WI38 (cell line): Measurements from ENCODE around the gene URM1.

ENCODE experiments used
- H3K4me3 ChIP-seq: 2 replicates; pipeline ENCODE4 v1.5.1; 2011; ENCODE audit warnings: low read depth, mild to moderate bottlenecking, control low read depth, low read length
- TF ChIP-seq, protein P1 (sequence below): IDR thresholded peaks from 2 replicates; pipeline ENCODE4 v1.5.1; 2012; ENCODE audit warnings: low read depth, mild to moderate bottlenecking, control low read depth, low read length

The URM1 gene

DNA sequence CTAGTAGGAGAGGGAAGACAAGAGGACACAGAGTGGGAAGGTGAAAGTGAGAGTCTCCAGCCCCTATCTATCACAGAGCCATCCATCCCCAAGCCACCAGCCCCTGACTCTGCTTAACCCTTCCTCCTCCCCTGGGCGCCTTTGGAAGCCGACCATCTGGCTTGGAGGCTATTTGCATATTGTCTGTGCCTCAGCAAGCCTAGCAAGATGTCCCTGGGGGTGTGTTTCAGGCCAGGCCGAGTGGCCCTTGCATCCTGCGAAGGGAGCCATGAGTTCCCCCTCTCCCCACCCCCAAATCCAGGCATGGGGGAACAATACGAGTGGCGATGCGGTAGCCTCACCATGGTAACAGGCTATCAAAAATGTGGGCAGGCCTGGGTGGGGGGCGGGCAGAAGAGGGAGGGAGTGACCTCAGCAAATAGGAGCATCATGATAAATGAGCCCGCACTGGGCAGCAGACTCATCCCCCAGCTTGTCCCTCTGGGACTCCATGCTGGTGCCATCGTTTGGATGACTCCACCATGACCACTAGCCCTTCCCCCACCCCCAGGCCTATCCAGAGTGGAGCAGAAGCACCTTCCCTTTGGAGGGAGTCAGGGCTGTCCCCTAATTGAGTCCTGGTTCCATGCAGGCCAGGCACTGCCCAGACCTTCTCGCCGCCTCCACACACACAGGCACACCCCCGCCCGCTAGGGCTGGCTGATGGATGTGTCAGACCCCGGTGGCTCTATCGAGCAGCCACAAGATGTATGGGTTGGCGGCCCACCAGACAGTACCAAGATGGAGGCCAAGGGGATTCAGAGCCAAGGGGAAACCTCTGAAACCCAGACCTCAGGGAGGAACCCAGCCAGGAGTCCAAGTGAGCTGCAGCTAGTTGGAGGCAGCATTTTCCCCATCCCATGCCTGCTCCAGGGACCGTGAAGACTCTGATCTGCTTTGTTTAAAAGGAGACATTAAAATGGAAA is 14.6 kb downstream of the URM1 start:
- TF ChIP-seq, protein P1, sequence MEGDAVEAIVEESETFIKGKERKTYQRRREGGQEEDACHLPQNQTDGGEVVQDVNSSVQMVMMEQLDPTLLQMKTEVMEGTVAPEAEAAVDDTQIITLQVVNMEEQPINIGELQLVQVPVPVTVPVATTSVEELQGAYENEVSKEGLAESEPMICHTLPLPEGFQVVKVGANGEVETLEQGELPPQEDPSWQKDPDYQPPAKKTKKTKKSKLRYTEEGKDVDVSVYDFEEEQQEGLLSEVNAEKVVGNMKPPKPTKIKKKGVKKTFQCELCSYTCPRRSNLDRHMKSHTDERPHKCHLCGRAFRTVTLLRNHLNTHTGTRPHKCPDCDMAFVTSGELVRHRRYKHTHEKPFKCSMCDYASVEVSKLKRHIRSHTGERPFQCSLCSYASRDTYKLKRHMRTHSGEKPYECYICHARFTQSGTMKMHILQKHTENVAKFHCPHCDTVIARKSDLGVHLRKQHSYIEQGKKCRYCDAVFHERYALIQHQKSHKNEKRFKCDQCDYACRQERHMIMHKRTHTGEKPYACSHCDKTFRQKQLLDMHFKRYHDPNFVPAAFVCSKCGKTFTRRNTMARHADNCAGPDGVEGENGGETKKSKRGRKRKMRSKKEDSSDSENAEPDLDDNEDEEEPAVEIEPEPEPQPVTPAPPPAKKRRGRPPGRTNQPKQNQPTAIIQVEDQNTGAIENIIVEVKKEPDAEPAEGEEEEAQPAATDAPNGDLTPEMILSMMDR = no peak
- H3K4me3 ChIP-seq = no peak overlapping the region

- TF ChIP-seq, protein P1 = no peak
- no peak overlapping the region for H3K4me3 ChIP-seq
Observed at GRCh38 chr9:128388150-128388549, 17.0 kb downstream of the URM1 start.

DNA sequence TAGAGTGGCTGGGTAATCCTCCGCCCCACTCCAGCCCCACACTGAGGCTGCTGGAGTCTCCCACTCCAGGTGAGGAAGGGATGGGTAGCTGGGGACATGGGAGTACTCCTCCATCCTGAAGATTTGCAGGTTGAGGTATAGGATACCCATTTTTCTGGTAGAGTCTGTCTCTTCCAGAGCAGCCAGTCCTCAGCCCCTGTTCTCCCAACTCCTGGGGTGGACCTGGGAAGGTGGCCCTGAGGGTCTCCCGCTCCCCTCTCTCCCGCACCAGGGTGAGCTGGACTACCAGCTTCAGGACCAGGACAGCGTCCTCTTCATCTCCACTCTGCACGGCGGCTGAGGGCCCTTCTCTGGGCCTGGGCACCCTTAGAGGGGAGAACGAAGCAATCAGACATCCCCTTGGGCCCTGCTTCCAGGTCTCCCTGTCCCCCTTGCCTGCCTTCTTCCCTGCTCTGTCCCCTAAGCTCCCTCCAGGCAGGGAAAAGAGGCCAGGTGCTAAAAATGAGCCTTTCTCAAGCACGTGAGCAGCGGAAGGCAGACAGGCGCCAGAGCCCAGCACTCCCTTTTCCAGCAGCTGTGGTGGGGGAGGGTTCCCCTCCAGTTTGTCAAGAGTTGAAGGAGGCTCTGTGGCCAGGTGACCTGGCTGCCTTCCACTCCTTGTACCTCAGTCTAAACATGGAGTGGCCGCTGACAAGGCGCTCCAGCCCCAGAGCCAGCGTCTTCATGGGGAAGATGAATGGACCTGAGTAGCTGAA is 18.4 kb downstream of the URM1 start:
- no peak overlapping the region for H3K4me3 ChIP-seq
- TF ChIP-seq, protein P1 = no peak

DNA sequence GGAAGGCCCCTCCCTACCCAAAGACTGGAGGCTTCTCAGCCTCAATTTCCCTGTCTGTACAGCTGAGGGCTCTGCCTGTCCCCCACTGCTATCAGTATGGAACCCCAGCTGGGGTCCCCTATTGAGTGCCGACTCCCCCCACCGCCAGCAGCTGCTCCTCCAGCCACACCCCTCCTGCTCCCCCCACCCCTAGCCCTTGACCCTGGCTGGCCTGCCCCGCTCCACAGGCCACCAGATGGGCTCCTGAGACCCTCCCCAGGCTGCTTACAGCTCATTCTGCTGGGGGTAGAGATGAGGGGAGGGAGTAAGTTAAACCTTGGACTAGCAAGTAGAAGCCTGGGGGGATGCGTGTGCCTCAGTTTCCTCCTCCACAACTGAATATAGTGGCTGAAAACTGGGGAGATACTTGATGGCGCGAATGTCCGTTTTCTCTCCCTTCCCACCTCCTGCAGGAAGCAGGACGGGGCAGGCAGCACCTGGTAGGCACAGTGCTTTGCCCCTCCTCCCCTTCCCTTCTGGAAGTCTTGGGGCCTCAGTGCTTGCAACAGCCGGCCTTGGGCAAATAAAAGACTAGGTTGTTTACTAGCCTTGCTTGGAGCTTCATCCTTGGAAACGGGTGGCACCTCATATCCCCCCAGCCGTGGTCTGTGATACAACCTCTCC is 19.1 kb downstream of the URM1 start:
- H3K4me3 ChIP-seq = no peak overlapping the region
- TF ChIP-seq, protein P1 = no peak

- H3K4me3 ChIP-seq = no peak overlapping the region
- TF ChIP-seq, protein P1 = no peak
Observed at GRCh38 chr9:128390813-128391711, 19.9 kb downstream of the URM1 start.

GRCh38 chr9:128391956-128392301 is 20.8 kb downstream of the URM1 start:
- TF ChIP-seq, protein P1 = no peak
- H3K4me3 ChIP-seq = no peak overlapping the region
